ENCODE data around the gene LTA4H.

DNA sequence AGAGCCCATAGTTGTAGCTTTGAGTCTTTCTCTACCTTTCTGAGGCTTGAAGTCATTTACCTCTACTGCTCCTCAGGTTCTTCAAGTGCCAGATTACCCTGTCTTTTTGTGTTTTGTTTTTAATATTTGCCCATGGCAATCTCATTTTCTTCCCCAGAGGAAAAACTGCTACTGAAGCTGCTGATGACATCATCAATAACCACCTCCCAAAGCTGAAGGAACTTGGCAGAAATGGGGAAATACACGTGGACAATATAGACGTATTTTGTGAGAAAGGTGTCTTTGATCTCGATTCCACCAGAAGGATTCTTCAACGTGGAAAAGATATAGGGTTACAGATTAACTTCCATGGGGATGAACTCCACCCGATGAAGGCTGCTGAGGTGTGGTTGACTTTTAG lies 75.1 kb downstream of the LTA4H start:
- TF ChIP-seq ZNF670 (tag by site-specific recombination; IDR thresholded peaks at IDR 0.05; ENCODE audit: low read depth) (no peak), ZNF629 (tag by site-specific recombination; IDR thresholded peaks at IDR 0.05) (no peak), CTCF (tag by site-specific recombination; IDR thresholded peaks at IDR 0.05) (no peak), ZNF596 (tag by site-specific recombination; IDR thresholded peaks at IDR 0.05) (no peak), KLF7 (tag by site-specific recombination; IDR thresholded peaks at IDR 0.05; ENCODE audit: borderline replicate concordance) (no peak), ZNF549 (tag by site-specific recombination; IDR thresholded peaks at IDR 0.05) (no peak), ZSCAN16 (tag by site-specific recombination; IDR thresholded peaks at IDR 0.05) (no peak), YY1 (tag by site-specific recombination; IDR thresholded peaks at IDR 0.05) (no peak), ZNF362 (tag by site-specific recombination; IDR thresholded peaks at IDR 0.05) (no peak), ZNF600 (tag by site-specific recombination; IDR thresholded peaks at IDR 0.05) (no peak), ZBTB17 (tag by site-specific recombination; IDR thresholded peaks at IDR 0.05) (no peak)
- TF ChIP-seq, protein P1, sequence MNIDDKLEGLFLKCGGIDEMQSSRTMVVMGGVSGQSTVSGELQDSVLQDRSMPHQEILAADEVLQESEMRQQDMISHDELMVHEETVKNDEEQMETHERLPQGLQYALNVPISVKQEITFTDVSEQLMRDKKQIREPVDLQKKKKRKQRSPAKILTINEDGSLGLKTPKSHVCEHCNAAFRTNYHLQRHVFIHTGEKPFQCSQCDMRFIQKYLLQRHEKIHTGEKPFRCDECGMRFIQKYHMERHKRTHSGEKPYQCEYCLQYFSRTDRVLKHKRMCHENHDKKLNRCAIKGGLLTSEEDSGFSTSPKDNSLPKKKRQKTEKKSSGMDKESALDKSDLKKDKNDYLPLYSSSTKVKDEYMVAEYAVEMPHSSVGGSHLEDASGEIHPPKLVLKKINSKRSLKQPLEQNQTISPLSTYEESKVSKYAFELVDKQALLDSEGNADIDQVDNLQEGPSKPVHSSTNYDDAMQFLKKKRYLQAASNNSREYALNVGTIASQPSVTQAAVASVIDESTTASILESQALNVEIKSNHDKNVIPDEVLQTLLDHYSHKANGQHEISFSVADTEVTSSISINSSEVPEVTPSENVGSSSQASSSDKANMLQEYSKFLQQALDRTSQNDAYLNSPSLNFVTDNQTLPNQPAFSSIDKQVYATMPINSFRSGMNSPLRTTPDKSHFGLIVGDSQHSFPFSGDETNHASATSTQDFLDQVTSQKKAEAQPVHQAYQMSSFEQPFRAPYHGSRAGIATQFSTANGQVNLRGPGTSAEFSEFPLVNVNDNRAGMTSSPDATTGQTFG (tag by site-specific recombination; IDR thresholded peaks at IDR 0.05; ENCODE audit: borderline replicate concordance): no peak
- TF ChIP-seq, protein P2, sequence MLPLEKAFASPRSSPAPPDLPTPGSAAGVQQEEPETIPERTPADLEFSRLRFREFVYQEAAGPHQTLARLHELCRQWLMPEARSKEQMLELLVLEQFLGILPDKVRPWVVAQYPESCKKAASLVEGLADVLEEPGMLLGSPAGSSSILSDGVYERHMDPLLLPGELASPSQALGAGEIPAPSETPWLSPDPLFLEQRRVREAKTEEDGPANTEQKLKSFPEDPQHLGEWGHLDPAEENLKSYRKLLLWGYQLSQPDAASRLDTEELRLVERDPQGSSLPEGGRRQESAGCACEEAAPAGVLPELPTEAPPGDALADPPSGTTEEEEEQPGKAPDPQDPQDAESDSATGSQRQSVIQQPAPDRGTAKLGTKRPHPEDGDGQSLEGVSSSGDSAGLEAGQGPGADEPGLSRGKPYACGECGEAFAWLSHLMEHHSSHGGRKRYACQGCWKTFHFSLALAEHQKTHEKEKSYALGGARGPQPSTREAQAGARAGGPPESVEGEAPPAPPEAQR (tag by site-specific recombination; IDR thresholded peaks at IDR 0.05): no peak
- TF ChIP-seq, protein P3, sequence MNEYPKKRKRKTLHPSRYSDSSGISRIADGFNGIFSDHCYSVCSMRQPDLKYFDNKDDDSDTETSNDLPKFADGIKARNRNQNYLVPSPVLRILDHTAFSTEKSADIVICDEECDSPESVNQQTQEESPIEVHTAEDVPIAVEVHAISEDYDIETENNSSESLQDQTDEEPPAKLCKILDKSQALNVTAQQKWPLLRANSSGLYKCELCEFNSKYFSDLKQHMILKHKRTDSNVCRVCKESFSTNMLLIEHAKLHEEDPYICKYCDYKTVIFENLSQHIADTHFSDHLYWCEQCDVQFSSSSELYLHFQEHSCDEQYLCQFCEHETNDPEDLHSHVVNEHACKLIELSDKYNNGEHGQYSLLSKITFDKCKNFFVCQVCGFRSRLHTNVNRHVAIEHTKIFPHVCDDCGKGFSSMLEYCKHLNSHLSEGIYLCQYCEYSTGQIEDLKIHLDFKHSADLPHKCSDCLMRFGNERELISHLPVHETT (tag by site-specific recombination; IDR thresholded peaks at IDR 0.05): no peak

Data from HEK293 (cell line).